GM12891 (cell line): Measurements from ENCODE around the gene PPP2R3B.

ENCODE experiments used
- PAX5 ChIP-seq: IDR thresholded peaks from 2 replicates; pipeline ENCODE4 v1.6.1; 2011; ENCODE audit warnings: low read length, moderate library complexity, mild to moderate bottlenecking; ENCODE audit not compliant: insufficient read depth, severe bottlenecking
- POLR2A ChIP-seq: IDR thresholded peaks from 2 replicates; pipeline ENCODE4 v1.6.1; 2011; ENCODE audit warnings: low read depth, low read length, control low read depth
- POLR2AphosphoS5 ChIP-seq: IDR thresholded peaks from 2 replicates; pipeline ENCODE4 v1.6.1; 2011; ENCODE audit warnings: low read depth, low read length, control low read depth
- SPI1 ChIP-seq: IDR thresholded peaks from 2 replicates; pipeline ENCODE4 v1.6.1; 2011; ENCODE audit warnings: low read depth, low read length, control low read depth
- TAF1 ChIP-seq: IDR thresholded peaks from 2 replicates; pipeline ENCODE4 v1.6.1; 2011; ENCODE audit warnings: low read depth, low read length, control low read depth

GRCh38 chrX:418927-419729, 32.4 kb upstream of the PPP2R3B start:
- TF ChIP-seq POLR2A (no peak), POLR2AphosphoS5 (no peak), SPI1 (no peak), TAF1 (no peak), PAX5 (no peak)
